ENCODE measurements around the gene TBC1D16. TPM values are rescaled to one million over a fixed set of nuclear protein-coding genes. Genes with fewer than 3 reads are reported as not detected.

Gene TBC1D16
- total RNA-seq, 1 experiment from 2014 or later, result 85.8 TPM

DNA sequence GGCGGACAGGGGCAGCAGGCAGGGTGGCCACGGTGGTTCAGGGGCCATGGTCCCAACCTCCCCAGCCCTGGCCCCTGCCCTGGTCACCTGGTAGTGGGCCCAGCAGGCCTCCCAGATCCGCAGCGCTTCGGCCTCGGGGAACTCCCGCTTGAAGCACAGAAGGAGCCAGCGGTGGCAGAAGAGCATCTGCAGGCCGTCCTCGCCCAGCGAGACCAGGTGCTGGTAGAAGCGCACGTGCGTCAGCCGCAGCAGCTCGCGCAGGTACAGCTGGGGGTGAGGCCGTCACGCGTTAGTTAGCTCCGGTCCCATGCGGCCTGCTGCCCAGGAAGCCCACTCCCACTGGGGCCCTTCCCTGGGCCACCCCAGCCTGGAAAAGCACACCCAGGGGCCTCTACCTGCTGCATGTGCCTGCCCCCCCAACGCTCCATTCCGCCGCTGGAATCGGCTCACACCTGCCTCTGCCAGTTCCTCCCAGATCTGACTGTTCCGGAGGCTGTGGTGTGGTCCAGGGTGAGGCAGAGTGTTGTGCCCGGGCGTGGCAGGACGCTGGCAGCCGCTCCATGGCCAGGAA, 90.8 kb downstream of the TBC1D16 start:
- no peak overlapping the region for H3K4me2 ChIP-seq (ENCODE audit: insufficient read depth, insufficient read length, low read length)
- peaks cover 36 to 60% (median 53%) of the 10 kb centered on the region in 3 experiments for H3K36me3 Mint-ChIP-seq (ENCODE audit: insufficient read depth in 1 of 3, low read depth in 3 of 3)
- WGBS (ENCODE audit: extremely low coverage, insufficient read length, low lambda C conversion rate), result no CpG with 5 or more reads among the region's 31 CpGs

More for the DNA sequence above, 90.8 kb downstream of the TBC1D16 start:
- H2BK15ac ChIP-seq (ENCODE audit: low read depth, low read length), result no peak overlapping the region
- TF ChIP-seq, protein P1, sequence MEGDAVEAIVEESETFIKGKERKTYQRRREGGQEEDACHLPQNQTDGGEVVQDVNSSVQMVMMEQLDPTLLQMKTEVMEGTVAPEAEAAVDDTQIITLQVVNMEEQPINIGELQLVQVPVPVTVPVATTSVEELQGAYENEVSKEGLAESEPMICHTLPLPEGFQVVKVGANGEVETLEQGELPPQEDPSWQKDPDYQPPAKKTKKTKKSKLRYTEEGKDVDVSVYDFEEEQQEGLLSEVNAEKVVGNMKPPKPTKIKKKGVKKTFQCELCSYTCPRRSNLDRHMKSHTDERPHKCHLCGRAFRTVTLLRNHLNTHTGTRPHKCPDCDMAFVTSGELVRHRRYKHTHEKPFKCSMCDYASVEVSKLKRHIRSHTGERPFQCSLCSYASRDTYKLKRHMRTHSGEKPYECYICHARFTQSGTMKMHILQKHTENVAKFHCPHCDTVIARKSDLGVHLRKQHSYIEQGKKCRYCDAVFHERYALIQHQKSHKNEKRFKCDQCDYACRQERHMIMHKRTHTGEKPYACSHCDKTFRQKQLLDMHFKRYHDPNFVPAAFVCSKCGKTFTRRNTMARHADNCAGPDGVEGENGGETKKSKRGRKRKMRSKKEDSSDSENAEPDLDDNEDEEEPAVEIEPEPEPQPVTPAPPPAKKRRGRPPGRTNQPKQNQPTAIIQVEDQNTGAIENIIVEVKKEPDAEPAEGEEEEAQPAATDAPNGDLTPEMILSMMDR (conservative IDR thresholded peaks at IDR 0.05), result no peak
- no peak overlapping the region for H3K23ac ChIP-seq (ENCODE audit: insufficient read length, low read depth, low read length)
- H3K56ac ChIP-seq (ENCODE audit: insufficient read length, low read depth, low read length), result no peak overlapping the region
- DNase-seq, result peak; percentile 35
- no peak overlapping the region for H2BK5ac ChIP-seq (ENCODE audit: insufficient read length, low read length)
- no peak overlapping the region for H2BK120ac ChIP-seq (ENCODE audit: low read depth, low read length, poor library complexity, severe bottlenecking)
- no peaks in the 10 kb centered on the region for H3K4me1 ChIP-seq (ENCODE audit: insufficient read depth, low read length)
- H3K14ac ChIP-seq (ENCODE audit: insufficient read depth, low read length), result no peak overlapping the region
- H3K79me2 ChIP-seq (ENCODE audit: insufficient read depth, low read length), result no peaks in the 10 kb centered on the region
- H4K5ac ChIP-seq (ENCODE audit: insufficient read length, low read depth, low read length), result no peak overlapping the region
- no peak overlapping the region for H3K9ac ChIP-seq (ENCODE audit: extremely low read depth, insufficient read length, low read length)
- Mint-ChIP-seq H3K4me1 (peaks cover 19 to 34% of the 10 kb centered on the region in 2 experiments), H3K27ac (peak overlapping the region in 2 of 3 experiments; percentile 55 to 93; a peak in 2 of 7 replicates), H3K9me3 (no peaks in the 10 kb centered on the region), H3K27me3 (ENCODE audit: low read depth) (no peaks in the 10 kb centered on the region; the same call in none of the 2 replicates), H3K4me3 (no peak overlapping the region)
- no peak overlapping the region for H3K27ac ChIP-seq (ENCODE audit: insufficient read length, low read depth, low read length)
- no peak overlapping the region for H3K18ac ChIP-seq (ENCODE audit: insufficient read length, low read depth, low read length)
- H3K79me1 ChIP-seq (ENCODE audit: insufficient read depth, low read depth, low read length, poor library complexity, severe bottlenecking), result no peaks in the 10 kb centered on the region
- no peak overlapping the region for H2BK20ac ChIP-seq (ENCODE audit: low read depth, low read length, poor library complexity, severe bottlenecking)
- no peak overlapping the region for H2BK12ac ChIP-seq (ENCODE audit: insufficient read length, low read depth, low read length)
- no peak overlapping the region for H2AK5ac ChIP-seq (ENCODE audit: insufficient read length, low read length)
- no peak overlapping the region for H4K8ac ChIP-seq (replicated peaks; ENCODE audit: insufficient read length, low read depth, low read length)
- no peak overlapping the region for H4K91ac ChIP-seq (ENCODE audit: insufficient read length, low read depth, low read length)
- no peaks in the 10 kb centered on the region for H3K9me3 ChIP-seq (ENCODE audit: control insufficient read depth, low read depth, low read length)
- H2AFZ ChIP-seq (ENCODE audit: low read length), result no peak overlapping the region
- peaks cover 7% of the 10 kb centered on the region for H3K23me2 ChIP-seq (ENCODE audit: insufficient read length, low read depth, low read length, poor library complexity, severe bottlenecking)
- no peak overlapping the region for H3K4ac ChIP-seq (ENCODE audit: low read depth, low read length)
- no peaks in the 10 kb centered on the region for H3K27me3 ChIP-seq (ENCODE audit: insufficient read depth, low read length)
- no peaks in the 10 kb centered on the region for H4K20me1 ChIP-seq (ENCODE audit: control insufficient read depth, insufficient read depth, insufficient read length)
- H3T11ph ChIP-seq (ENCODE audit: low read length), result no peak overlapping the region
